ENCODE results near the gene ERG28. TPM values are rescaled to one million over a fixed set of nuclear protein-coding genes. Genes with fewer than 3 reads are reported as not detected.

Gene ERG28
- total and polyA plus RNA-seq, 2 experiments from 2014 or later: 27.9 to 95.1 TPM

GRCh38 chr14:75610834-75611233 is 49.8 kb downstream of the ERG28 start:
- Histone ChIP-seq H2AFZ (no peak overlapping the region), H3K79me2 (replicated peaks; ENCODE audit: insufficient read depth) (no peaks in the 10 kb centered on the region), H3F3A (replicated peaks; ENCODE audit: low read depth) (no peaks in the 10 kb centered on the region), H4K20me1 (replicated peaks; ENCODE audit: insufficient read depth) (no peaks in the 10 kb centered on the region), H3K9me2 (ENCODE audit: insufficient read depth) (0 out of 2 replicates have a peak, but pooled peaks cover 2% of the 10 kb centered on the region), H3K4me1 (ENCODE audit: insufficient read depth) (no peaks in the 10 kb centered on the region), H3K36me3 (ENCODE audit: insufficient read depth) (no peaks in the 10 kb centered on the region), H3K27ac (ENCODE audit: low read depth) (no peak overlapping the region), H3K4me3 (no peak overlapping the region), H3K27me3 (ENCODE audit: insufficient read depth) (no peaks in the 10 kb centered on the region), H3K4me2 (no peak overlapping the region)
- H3K27ac Mint-ChIP-seq: no peak overlapping the region
- no peaks in the 10 kb centered on the region for H3K27me3 Mint-ChIP-seq (ENCODE audit: insufficient read depth, low read depth, poor library complexity)
- H3K4me1 Mint-ChIP-seq: no peaks in the 10 kb centered on the region
- no peak for DNase-seq (ENCODE audit: low spot score)
- H3K36me3 Mint-ChIP-seq (ENCODE audit: low read depth): no peaks in the 10 kb centered on the region; the same call in 1 of the 3 replicates
- no peaks in the 10 kb centered on the region for H3K9me3 Mint-ChIP-seq
- no peak overlapping the region for H3K4me3 Mint-ChIP-seq
- no peak for TF ChIP-seq CREB1 (CRISPR knock-in tag; IDR thresholded peaks at IDR 0.05; ENCODE audit: low read depth)
- TF ChIP-seq, protein P1, sequence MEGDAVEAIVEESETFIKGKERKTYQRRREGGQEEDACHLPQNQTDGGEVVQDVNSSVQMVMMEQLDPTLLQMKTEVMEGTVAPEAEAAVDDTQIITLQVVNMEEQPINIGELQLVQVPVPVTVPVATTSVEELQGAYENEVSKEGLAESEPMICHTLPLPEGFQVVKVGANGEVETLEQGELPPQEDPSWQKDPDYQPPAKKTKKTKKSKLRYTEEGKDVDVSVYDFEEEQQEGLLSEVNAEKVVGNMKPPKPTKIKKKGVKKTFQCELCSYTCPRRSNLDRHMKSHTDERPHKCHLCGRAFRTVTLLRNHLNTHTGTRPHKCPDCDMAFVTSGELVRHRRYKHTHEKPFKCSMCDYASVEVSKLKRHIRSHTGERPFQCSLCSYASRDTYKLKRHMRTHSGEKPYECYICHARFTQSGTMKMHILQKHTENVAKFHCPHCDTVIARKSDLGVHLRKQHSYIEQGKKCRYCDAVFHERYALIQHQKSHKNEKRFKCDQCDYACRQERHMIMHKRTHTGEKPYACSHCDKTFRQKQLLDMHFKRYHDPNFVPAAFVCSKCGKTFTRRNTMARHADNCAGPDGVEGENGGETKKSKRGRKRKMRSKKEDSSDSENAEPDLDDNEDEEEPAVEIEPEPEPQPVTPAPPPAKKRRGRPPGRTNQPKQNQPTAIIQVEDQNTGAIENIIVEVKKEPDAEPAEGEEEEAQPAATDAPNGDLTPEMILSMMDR (conservative IDR thresholded peaks at IDR 0.05; ENCODE audit: low read depth in 2 of 2): no peak
- TF ChIP-seq ZNF331 (CRISPR knock-in tag; IDR thresholded peaks at IDR 0.05; ENCODE audit: low read depth): no peak
- no peak for TF ChIP-seq NANOG (IDR thresholded peaks at IDR 0.05; ENCODE audit: borderline replicate concordance)
- TF ChIP-seq EZH2phosphoT487 (IDR thresholded peaks at IDR 0.05; ENCODE audit: unreplicated experiment): no peak
- no peak for TF ChIP-seq EZH2 (IDR thresholded peaks at IDR 0.05; ENCODE audit: low read depth, unreplicated experiment)
- TF ChIP-seq POLR2AphosphoS5 (IDR thresholded peaks at IDR 0.05; ENCODE audit: low read depth): no peak
- no peak for TF ChIP-seq JUNB (IDR thresholded peaks at IDR 0.05; ENCODE audit: unreplicated experiment)
- TF ChIP-seq STAT1 (IDR thresholded peaks at IDR 0.05; ENCODE audit: unreplicated experiment): no peak
- TF ChIP-seq, protein P2, sequence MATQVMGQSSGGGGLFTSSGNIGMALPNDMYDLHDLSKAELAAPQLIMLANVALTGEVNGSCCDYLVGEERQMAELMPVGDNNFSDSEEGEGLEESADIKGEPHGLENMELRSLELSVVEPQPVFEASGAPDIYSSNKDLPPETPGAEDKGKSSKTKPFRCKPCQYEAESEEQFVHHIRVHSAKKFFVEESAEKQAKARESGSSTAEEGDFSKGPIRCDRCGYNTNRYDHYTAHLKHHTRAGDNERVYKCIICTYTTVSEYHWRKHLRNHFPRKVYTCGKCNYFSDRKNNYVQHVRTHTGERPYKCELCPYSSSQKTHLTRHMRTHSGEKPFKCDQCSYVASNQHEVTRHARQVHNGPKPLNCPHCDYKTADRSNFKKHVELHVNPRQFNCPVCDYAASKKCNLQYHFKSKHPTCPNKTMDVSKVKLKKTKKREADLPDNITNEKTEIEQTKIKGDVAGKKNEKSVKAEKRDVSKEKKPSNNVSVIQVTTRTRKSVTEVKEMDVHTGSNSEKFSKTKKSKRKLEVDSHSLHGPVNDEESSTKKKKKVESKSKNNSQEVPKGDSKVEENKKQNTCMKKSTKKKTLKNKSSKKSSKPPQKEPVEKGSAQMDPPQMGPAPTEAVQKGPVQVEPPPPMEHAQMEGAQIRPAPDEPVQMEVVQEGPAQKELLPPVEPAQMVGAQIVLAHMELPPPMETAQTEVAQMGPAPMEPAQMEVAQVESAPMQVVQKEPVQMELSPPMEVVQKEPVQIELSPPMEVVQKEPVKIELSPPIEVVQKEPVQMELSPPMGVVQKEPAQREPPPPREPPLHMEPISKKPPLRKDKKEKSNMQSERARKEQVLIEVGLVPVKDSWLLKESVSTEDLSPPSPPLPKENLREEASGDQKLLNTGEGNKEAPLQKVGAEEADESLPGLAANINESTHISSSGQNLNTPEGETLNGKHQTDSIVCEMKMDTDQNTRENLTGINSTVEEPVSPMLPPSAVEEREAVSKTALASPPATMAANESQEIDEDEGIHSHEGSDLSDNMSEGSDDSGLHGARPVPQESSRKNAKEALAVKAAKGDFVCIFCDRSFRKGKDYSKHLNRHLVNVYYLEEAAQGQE (IDR thresholded peaks at IDR 0.05; ENCODE audit: unreplicated experiment): no peak
- TF ChIP-seq, protein P3, sequence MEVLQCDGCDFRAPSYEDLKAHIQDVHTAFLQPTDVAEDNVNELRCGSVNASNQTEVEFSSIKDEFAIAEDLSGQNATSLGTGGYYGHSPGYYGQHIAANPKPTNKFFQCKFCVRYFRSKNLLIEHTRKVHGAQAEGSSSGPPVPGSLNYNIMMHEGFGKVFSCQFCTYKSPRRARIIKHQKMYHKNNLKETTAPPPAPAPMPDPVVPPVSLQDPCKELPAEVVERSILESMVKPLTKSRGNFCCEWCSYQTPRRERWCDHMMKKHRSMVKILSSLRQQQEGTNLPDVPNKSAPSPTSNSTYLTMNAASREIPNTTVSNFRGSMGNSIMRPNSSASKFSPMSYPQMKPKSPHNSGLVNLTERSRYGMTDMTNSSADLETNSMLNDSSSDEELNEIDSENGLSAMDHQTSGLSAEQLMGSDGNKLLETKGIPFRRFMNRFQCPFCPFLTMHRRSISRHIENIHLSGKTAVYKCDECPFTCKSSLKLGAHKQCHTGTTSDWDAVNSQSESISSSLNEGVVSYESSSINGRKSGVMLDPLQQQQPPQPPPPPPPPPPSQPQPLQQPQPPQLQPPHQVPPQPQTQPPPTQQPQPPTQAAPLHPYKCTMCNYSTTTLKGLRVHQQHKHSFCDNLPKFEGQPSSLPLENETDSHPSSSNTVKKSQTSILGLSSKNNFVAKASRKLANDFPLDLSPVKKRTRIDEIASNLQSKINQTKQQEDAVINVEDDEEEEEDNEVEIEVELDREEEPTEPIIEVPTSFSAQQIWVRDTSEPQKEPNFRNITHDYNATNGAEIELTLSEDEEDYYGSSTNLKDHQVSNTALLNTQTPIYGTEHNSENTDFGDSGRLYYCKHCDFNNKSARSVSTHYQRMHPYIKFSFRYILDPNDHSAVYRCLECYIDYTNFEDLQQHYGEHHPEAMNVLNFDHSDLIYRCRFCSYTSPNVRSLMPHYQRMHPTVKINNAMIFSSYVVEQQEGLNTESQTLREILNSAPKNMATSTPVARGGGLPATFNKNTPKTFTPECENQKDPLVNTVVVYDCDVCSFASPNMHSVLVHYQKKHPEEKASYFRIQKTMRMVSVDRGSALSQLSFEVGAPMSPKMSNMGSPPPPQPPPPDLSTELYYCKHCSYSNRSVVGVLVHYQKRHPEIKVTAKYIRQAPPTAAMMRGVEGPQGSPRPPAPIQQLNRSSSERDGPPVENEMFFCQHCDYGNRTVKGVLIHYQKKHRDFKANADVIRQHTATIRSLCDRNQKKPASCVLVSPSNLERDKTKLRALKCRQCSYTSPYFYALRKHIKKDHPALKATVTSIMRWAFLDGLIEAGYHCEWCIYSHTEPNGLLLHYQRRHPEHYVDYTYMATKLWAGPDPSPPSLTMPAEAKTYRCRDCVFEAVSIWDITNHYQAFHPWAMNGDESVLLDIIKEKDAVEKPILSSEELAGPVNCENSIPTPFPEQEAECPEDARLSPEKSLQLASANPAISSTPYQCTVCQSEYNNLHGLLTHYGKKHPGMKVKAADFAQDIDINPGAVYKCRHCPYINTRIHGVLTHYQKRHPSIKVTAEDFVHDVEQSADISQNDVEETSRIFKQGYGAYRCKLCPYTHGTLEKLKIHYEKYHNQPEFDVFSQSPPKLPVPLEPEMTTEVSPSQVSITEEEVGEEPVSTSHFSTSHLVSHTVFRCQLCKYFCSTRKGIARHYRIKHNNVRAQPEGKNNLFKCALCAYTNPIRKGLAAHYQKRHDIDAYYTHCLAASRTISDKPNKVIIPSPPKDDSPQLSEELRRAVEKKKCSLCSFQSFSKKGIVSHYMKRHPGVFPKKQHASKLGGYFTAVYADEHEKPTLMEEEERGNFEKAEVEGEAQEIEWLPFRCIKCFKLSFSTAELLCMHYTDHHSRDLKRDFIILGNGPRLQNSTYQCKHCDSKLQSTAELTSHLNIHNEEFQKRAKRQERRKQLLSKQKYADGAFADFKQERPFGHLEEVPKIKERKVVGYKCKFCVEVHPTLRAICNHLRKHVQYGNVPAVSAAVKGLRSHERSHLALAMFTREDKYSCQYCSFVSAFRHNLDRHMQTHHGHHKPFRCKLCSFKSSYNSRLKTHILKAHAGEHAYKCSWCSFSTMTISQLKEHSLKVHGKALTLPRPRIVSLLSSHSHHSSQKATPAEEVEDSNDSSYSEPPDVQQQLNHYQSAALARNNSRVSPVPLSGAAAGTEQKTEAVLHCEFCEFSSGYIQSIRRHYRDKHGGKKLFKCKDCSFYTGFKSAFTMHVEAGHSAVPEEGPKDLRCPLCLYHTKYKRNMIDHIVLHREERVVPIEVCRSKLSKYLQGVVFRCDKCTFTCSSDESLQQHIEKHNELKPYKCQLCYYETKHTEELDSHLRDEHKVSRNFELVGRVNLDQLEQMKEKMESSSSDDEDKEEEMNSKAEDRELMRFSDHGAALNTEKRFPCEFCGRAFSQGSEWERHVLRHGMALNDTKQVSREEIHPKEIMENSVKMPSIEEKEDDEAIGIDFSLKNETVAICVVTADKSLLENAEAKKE (CRISPR knock-in tag; IDR thresholded peaks at IDR 0.05): no peak
- TF ChIP-seq, protein P4, sequence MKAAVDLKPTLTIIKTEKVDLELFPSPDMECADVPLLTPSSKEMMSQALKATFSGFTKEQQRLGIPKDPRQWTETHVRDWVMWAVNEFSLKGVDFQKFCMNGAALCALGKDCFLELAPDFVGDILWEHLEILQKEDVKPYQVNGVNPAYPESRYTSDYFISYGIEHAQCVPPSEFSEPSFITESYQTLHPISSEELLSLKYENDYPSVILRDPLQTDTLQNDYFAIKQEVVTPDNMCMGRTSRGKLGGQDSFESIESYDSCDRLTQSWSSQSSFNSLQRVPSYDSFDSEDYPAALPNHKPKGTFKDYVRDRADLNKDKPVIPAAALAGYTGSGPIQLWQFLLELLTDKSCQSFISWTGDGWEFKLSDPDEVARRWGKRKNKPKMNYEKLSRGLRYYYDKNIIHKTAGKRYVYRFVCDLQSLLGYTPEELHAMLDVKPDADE (IDR thresholded peaks at IDR 0.05): no peak
- TF ChIP-seq ZNF114 (CRISPR knock-in tag; IDR thresholded peaks at IDR 0.05): no peak
- no peak for ATAC-seq

Data from GM23338 (cell line).